HepG2 (cell line): ENCODE measurements around the gene NFAT5. TPM values are rescaled to one million over a fixed set of nuclear protein-coding genes. Genes with fewer than 3 reads are reported as not detected.

Source experiments
- ATAC-seq: fragments of 200-7000 bp; cut with Tn5 transposase; 3 replicates; pipeline ENCODE4 v1.9.1; 2020; ENCODE audit warnings: mild to moderate bottlenecking, moderate library complexity
- BruUV-seq: library from RNA; stranded (reverse); fragments of 400-500 nt; replicated peaks from 2 replicates; lab custom pipeline; 2021; lab: Mats Ljungman, UMichigan
- CTCF ChIA-PET: fragments of 300-600 bp; formaldehyde crosslinking; extraction: SDS; loops from one replicate; lab custom pipeline; 2021; ENCODE audit warnings: low total read pairs, inconsistent platforms, low intra/inter-chr PET ratio; lab: Yijun Ruan, JAX
- POLR2A ChIA-PET: fragments of 350-600 bp; sonication (Branson Sonifier 250); formaldehyde crosslinking; loops from one replicate; lab custom pipeline; 2020; ENCODE audit warnings: antibody characterized with exemption, inconsistent platforms; lab: Yijun Ruan, JAX
- DNase-seq: peaks from one replicate; pipeline ENCODE4 v3.0.0-alpha.2; 2015; ENCODE audit warnings: low spot score
- FAIRE-seq: peaks from 3 replicates; lab custom pipeline; 2011; peaks lifted over from hg19 to GRCh38; lab: Jason Lieb, UNC
- H2AFZ ChIP-seq: one replicate; pipeline ENCODE4 v1.6.1; 2011; ENCODE audit warnings: low read length, inconsistent platforms
- H3K27ac ChIP-seq: fragments of 300-600 bp; 3 replicates; pipeline ENCODE4 v1.8.0; 2011; ENCODE audit warnings: mixed run types, mild to moderate bottlenecking, mixed read lengths, low read length, inconsistent platforms; ENCODE audit not compliant: insufficient read depth; ENCODE audit errors: extremely low read length
- H3K27me3 ChIP-seq, 2 experiments: fragments of 200-600 bp in 1 of 2; 2 replicates in 1 of 2; 3 replicates in 1 of 2; pipeline versions ENCODE4 v1.6.0 to v1.8.0; 2011; ENCODE audit warnings: low read length in 2 of 2, mild to moderate bottlenecking in 2 of 2, moderate library complexity in 2 of 2, inconsistent platforms in 1 of 2; ENCODE audit not compliant: insufficient read depth in 2 of 2, control insufficient read depth in 1 of 2
- H3K36me3 ChIP-seq, 2 experiments: fragments of 200-600 bp in 1 of 2; replicated peaks in 1 of 2; 2 replicates in 1 of 2; 3 replicates in 1 of 2; pipeline versions ENCODE4 v1.5.1 to v1.8.0; 2011; ENCODE audit warnings: low read length in 2 of 2, inconsistent platforms in 1 of 2; ENCODE audit not compliant: insufficient read depth in 2 of 2, control insufficient read depth in 1 of 2
- H3K4me1 ChIP-seq: 2 replicates; pipeline ENCODE4 v1.5.1; 2012; ENCODE audit warnings: low read length, inconsistent platforms; ENCODE audit not compliant: insufficient read depth
- H3K4me2 ChIP-seq: 2 replicates; pipeline ENCODE4 v1.6.0; 2011; ENCODE audit warnings: low read depth, low read length, inconsistent platforms
- H3K4me3 ChIP-seq, 3 experiments: fragments of 200-600 bp in 1 of 3; sonication (generic), shearing (Covaris generic) in 1 of 3; replicated peaks in 1 of 3; 2 replicates each; pipeline ENCODE4 v1.5.1; 2011 to 2016; ENCODE audit warnings: low read length in 3 of 3, inconsistent platforms in 2 of 3, low read depth in 2 of 3, mild to moderate bottlenecking in 2 of 3, control low read depth in 1 of 3, mixed read lengths in 1 of 3; ENCODE audit not compliant: insufficient read depth in 1 of 3
- H3K79me2 ChIP-seq: one replicate; pipeline ENCODE4 v1.6.1; 2011; ENCODE audit warnings: low read length, inconsistent platforms; ENCODE audit not compliant: insufficient read depth
- H3K9ac ChIP-seq: 2 replicates; pipeline ENCODE4 v1.6.0; 2011; ENCODE audit warnings: mild to moderate bottlenecking, low read depth, low read length, inconsistent platforms; ENCODE audit not compliant: insufficient read depth
- H3K9me3 ChIP-seq: 2 replicates; pipeline ENCODE4 v1.5.1; 2012; ENCODE audit warnings: mild to moderate bottlenecking, low read length
- H4K20me1 ChIP-seq: 2 replicates; pipeline ENCODE4 v1.6.0; 2011; ENCODE audit warnings: inconsistent platforms, mild to moderate bottlenecking, low read length, moderate library complexity; ENCODE audit not compliant: insufficient read depth
- ARID2 ChIP-seq: sonication (generic); formaldehyde crosslinking; IDR thresholded peaks from 2 replicates; pipeline ENCODE4 v1.8.1; 2022; ENCODE audit warnings: mild to moderate bottlenecking, missing genetic modification reagents, borderline replicate concordance
- ATF7 ChIP-seq, 2 experiments: fragments of 450-650 bp in 1 of 2; sonication (generic) in 1 of 2; formaldehyde crosslinking in 1 of 2; IDR thresholded peaks; 2 replicates each; pipeline versions ENCODE4 v1.4.0 to v1.6.1; 2016 to 2020; ENCODE audit warnings: antibody characterized with exemption in 1 of 2, mild to moderate bottlenecking in 1 of 2, missing genetic modification reagents in 1 of 2
- BHLHE40 ChIP-seq: IDR thresholded peaks from 2 replicates; pipeline ENCODE4 v1.6.1; 2011; ENCODE audit warnings: low read length, improper control_type of control experiment
- CBX1 ChIP-seq: IDR thresholded peaks from one replicate; pipeline ENCODE4 v1.6.1; 2016; ENCODE audit warnings: antibody characterized with exemption, low read depth
- MXI1 ChIP-seq: IDR thresholded peaks from 3 replicates; pipeline ENCODE4 v1.6.1; 2012; ENCODE audit warnings: low read depth, low read length, inconsistent platforms, borderline replicate concordance
- NPAS2 ChIP-seq: sonication (generic); formaldehyde crosslinking; IDR thresholded peaks from 2 replicates; pipeline ENCODE4 v1.8.0; 2022; ENCODE audit warnings: mild to moderate bottlenecking, missing genetic modification reagents, borderline replicate concordance
- PREB ChIP-seq: sonication (generic); formaldehyde crosslinking; IDR thresholded peaks from 2 replicates; pipeline ENCODE4 v1.4.0; 2020; ENCODE audit warnings: missing genetic modification reagents
- RBM22 ChIP-seq: fragments of 200-400 bp; formaldehyde crosslinking; optimal IDR thresholded peaks from 2 replicates; pipeline ENCODE3; 2017; ENCODE audit warnings: mild to moderate bottlenecking, low read length, moderate library complexity
- TGIF2 ChIP-seq: IDR thresholded peaks from 2 replicates; pipeline ENCODE4 v1.6.1; 2016; ENCODE audit warnings: control low read depth, missing compliant biosample characterization
- ZBTB38 ChIP-seq: sonication (generic); formaldehyde crosslinking; IDR thresholded peaks from 2 replicates; pipeline ENCODE4 v1.5.1; 2020; ENCODE audit warnings: mild to moderate bottlenecking, missing genetic modification reagents
- ZMAT3 ChIP-seq: sonication (generic); formaldehyde crosslinking; conservative IDR thresholded peaks from 2 replicates; pipeline ENCODE4 v1.7.0; 2021; ENCODE audit warnings: missing genetic modification reagents
- ZNF430 ChIP-seq: sonication (generic); formaldehyde crosslinking; IDR thresholded peaks from 2 replicates; pipeline ENCODE4 v1.9.0; 2021; ENCODE audit warnings: mild to moderate bottlenecking, missing genetic modification reagents
- ZSCAN20 ChIP-seq: sonication (generic); formaldehyde crosslinking; IDR thresholded peaks from 2 replicates; pipeline ENCODE4 v1.4.0; 2020; ENCODE audit warnings: missing genetic modification reagents, mild to moderate bottlenecking, borderline replicate concordance
- WGBS: methylation state at CpG from one replicate; pipeline ENCODE4 v1.1.6; 2017; ENCODE audit warnings: low lambda C conversion rate; 5-methylcytosine and 5-hydroxymethylcytosine counted together
- in situ Hi-C: cut with HindIII; loops from 2 replicates; pipeline ENCODE4 v1.10.0; 2017; ENCODE audit warnings: low pct_unique_long_range_greater_than_20kb; ENCODE audit not compliant: extremely low pct_ligation_motif_present
- intact Hi-C: fragments of 100-400 bp; cut with micrococcal nuclease; formaldehyde crosslinking; loops from one replicate; pipeline ENCODE4 v1.10.0; 2022; ENCODE audit not compliant: unreplicated experiment
- polyA plus RNA-seq, 8 experiments: library from polyadenylated mRNA; depleted of rRNA in 3 of 8; stranded (reverse) in 7 of 8; unstranded in 1 of 8; fragments of >200 nt; fragmentation: Illumina TruSeq in 4 of 8; extraction: Trizol in 4 of 8; gene quantifications; 2 replicates each; pipeline versions ENCODE4 v1.2.1 to v1.2.3, GENCODE V29; 2011 to 2016; ENCODE audit warnings: low read depth in 4 of 8, missing spikeins in 1 of 8, mixed read lengths in 1 of 8; ENCODE audit not compliant: insufficient read depth in 1 of 8
- total RNA-seq, 5 experiments: library from RNA; depleted of rRNA; stranded (reverse); fragments of >200 nt; fragmentation: Illumina TruSeq; extraction: Trizol; gene quantifications; 2 replicates each; pipeline ENCODE4 v1.2.3, GENCODE V29; 2016; ENCODE audit warnings: low read depth in 1 of 5
- TF ChIP-seq, protein P1 (sequence below): sonication (generic); formaldehyde crosslinking; IDR thresholded peaks from 2 replicates; pipeline ENCODE4 v1.4.0; 2020; ENCODE audit warnings: mild to moderate bottlenecking, missing genetic modification reagents
- TF ChIP-seq, protein P2 (sequence below): sonication (generic); formaldehyde crosslinking; IDR thresholded peaks from 2 replicates; pipeline ENCODE4 v1.8.1; 2022; ENCODE audit warnings: mild to moderate bottlenecking, missing genetic modification reagents

Gene NFAT5
- total and polyA plus RNA-seq, 2 of the 13 experiments (the other 11 are each of a cell fraction or from before 2014, with no cell fraction given), result 20.5 to 54.3 TPM

DNA sequence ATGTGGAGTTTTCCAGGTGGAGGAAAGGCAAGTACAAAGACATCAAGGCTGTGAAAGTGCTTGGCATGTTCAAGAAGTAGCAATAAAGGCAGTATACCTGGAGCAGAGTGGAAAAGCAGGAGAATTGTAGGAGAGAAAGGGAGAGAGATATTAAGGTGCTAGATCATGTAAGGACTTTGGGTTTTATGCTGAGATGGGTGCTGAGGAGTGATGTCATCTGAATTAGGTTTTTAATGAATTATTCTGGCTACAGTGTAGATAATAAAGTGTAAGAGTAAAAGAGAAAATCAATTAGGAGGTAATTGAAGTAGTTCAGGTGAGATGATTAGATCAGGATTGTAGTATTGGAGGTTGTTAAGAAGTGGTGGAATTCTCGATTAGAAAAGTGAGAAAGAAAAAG, 34.0 kb downstream of the NFAT5 start:
- intact Hi-C loops, result no loop called here
- TSS peak; percentile 13 for BruUV-seq
- no peaks in the 10 kb centered on the region for H3K9me3 ChIP-seq
- no peak overlapping the region for H3K9ac ChIP-seq
- peaks cover 97% of the 10 kb centered on the region for H3K79me2 ChIP-seq
- no peaks in the 10 kb centered on the region for H3K27me3 ChIP-seq
- in situ Hi-C loops, result no loop called here
- TF ChIP-seq BHLHE40 (no peak), TGIF2 (CRISPR knock-in tag) (no peak), RBM22 (peak; percentile 66), ATF7 (IDR thresholded peaks at IDR 0.05) (peak; percentile 75), ATF7 (CRISPR knock-in tag; IDR thresholded peaks at IDR 0.05) (no peak)
- ATAC-seq (no peak), DNase-seq (no peak), FAIRE-seq (no peak)
- H3K4me2 ChIP-seq, result no peak overlapping the region
- H3K27ac ChIP-seq, result no peak overlapping the region
- H3K4me1 ChIP-seq, result peaks cover 17% of the 10 kb centered on the region
- H3K4me3 ChIP-seq, result no peak overlapping the region
- ChIA-PET CTCF (no interaction called here), POLR2A (no interaction called here)
- H3K36me3 ChIP-seq, result peaks cover 3 to 16% of the 10 kb centered on the region in 2 experiments; a peak in 3 of 5 replicates
- H2AFZ ChIP-seq, result no peak overlapping the region
- peaks cover 48% of the 10 kb centered on the region for H4K20me1 ChIP-seq
- 94% methylated on average over 1 of the region's 1 CpG for WGBS

GRCh38 chr16:69600202-69600601, 34.4 kb downstream of the NFAT5 start:
- H3K4me2 ChIP-seq, result no peak overlapping the region
- H3K9me3 ChIP-seq, result no peaks in the 10 kb centered on the region
- no peak for FAIRE-seq
- no peak for DNase-seq
- H3K4me3 ChIP-seq, result no peak overlapping the region
- no peak overlapping the region for H2AFZ ChIP-seq
- in situ Hi-C loops, result no loop called here
- ATAC-seq, result no peak
- POLR2A ChIA-PET, result no interaction called here
- BruUV-seq, result no TSS peak
- peaks cover 96% of the 10 kb centered on the region for H3K79me2 ChIP-seq
- CTCF ChIA-PET, result no interaction called here
- TF ChIP-seq, protein P1, sequence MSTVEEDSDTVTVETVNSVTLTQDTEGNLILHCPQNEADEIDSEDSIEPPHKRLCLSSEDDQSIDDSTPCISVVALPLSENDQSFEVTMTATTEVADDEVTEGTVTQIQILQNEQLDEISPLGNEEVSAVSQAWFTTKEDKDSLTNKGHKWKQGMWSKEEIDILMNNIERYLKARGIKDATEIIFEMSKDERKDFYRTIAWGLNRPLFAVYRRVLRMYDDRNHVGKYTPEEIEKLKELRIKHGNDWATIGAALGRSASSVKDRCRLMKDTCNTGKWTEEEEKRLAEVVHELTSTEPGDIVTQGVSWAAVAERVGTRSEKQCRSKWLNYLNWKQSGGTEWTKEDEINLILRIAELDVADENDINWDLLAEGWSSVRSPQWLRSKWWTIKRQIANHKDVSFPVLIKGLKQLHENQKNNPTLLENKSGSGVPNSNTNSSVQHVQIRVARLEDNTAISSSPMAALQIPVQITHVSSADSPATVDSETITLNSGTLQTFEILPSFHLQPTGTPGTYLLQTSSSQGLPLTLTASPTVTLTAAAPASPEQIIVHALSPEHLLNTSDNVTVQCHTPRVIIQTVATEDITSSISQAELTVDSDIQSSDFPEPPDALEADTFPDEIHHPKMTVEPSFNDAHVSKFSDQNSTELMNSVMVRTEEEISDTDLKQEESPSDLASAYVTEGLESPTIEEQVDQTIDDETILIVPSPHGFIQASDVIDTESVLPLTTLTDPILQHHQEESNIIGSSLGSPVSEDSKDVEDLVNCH, result no peak
- TF ChIP-seq PREB (CRISPR knock-in tag) (no peak), ZNF430 (CRISPR knock-in tag) (no peak), ZMAT3 (no peak), MXI1 (no peak), CBX1 (no peak), NPAS2 (CRISPR knock-in tag) (no peak), ZSCAN20 (CRISPR knock-in tag) (no peak), ARID2 (CRISPR knock-in tag) (no peak), ZBTB38 (CRISPR knock-in tag) (no peak)
- TF ChIP-seq, protein P2, sequence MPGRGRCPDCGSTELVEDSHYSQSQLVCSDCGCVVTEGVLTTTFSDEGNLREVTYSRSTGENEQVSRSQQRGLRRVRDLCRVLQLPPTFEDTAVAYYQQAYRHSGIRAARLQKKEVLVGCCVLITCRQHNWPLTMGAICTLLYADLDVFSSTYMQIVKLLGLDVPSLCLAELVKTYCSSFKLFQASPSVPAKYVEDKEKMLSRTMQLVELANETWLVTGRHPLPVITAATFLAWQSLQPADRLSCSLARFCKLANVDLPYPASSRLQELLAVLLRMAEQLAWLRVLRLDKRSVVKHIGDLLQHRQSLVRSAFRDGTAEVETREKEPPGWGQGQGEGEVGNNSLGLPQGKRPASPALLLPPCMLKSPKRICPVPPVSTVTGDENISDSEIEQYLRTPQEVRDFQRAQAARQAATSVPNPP, result no peak
- intact Hi-C loops, result no loop called here
- H3K4me1 ChIP-seq, result peaks cover 12% of the 10 kb centered on the region
- peaks cover 3 to 14% of the 10 kb centered on the region in 2 experiments; a peak in 3 of 5 replicates for H3K36me3 ChIP-seq
- H3K27ac ChIP-seq, result no peak overlapping the region
- peaks cover 44% of the 10 kb centered on the region for H4K20me1 ChIP-seq
- no peaks in the 10 kb centered on the region for H3K27me3 ChIP-seq
- H3K9ac ChIP-seq, result no peak overlapping the region
